Activated naive CD8-positive, alpha-beta T cell treated with anti-CD3 and anti-CD28 coated beads for 36 hours (primary cell): ENCODE data around the gene DRAM1. TPM values are rescaled to one million over a fixed set of nuclear protein-coding genes. Genes with fewer than 3 reads are reported as not detected.

Experiments
- DNase-seq: peaks from one replicate; pipeline ENCODE4 v3.0.0; 2021
- H3K27ac Mint-ChIP-seq: one replicate; pipeline ENCODE4 v1.8.0; 2022; ENCODE audit warnings: mild to moderate bottlenecking, moderate library complexity, mixed read lengths
- H3K27me3 Mint-ChIP-seq: one replicate; pipeline ENCODE4 v1.8.0; 2022; ENCODE audit warnings: mild to moderate bottlenecking, mixed read lengths
- H3K36me3 Mint-ChIP-seq: one replicate; pipeline ENCODE4 v1.8.0; 2021; ENCODE audit warnings: mild to moderate bottlenecking, mixed read lengths
- H3K4me1 Mint-ChIP-seq: one replicate; pipeline ENCODE4 v1.8.0; 2021; ENCODE audit warnings: mixed read lengths
- H3K4me3 Mint-ChIP-seq: one replicate; pipeline ENCODE4 v1.8.0; 2022; ENCODE audit warnings: mild to moderate bottlenecking, moderate library complexity, mixed read lengths
- H3K9me3 Mint-ChIP-seq: one replicate; pipeline ENCODE4 v1.8.0; 2022; ENCODE audit warnings: mixed read lengths
- total RNA-seq, 2 experiments: library from RNA; stranded (reverse); gene quantifications; one replicate each; pipeline ENCODE4 v1.2.3, GENCODE V29; 2021

DRAM1 gene
- 1 to 10 TPM; 5.2 to 6.7 TPM for total RNA-seq

GRCh38 chr12:101876861-101877805 lies at the start of gene DRAM1:
Gene DRAM1, plus strand, starts transcription at chr12:101877580. Its CDS starts 210 bp downstream, at chr12:101877790.
- peak; percentile 85 for DNase-seq
- Mint-ChIP-seq H3K36me3 (peaks cover 3% of the 10 kb centered on the region), H3K4me3 (peak within 1 kb of the TSS; percentile 91), H3K27me3 (peaks cover 3% of the 10 kb centered on the region), H3K27ac (peak within 1 kb of the TSS; percentile 76), H3K4me1 (peaks cover 16% of the 10 kb centered on the region), H3K9me3 (no peaks in the 10 kb centered on the region)

- peak overlapping the region; percentile 98 for H3K4me3 Mint-ChIP-seq
- peak overlapping the region; percentile 30 for H3K27ac Mint-ChIP-seq
- H3K36me3 Mint-ChIP-seq, result peaks cover 20% of the 10 kb centered on the region
- H3K9me3 Mint-ChIP-seq, result no peaks in the 10 kb centered on the region
- DNase-seq, result no peak
- H3K4me1 Mint-ChIP-seq, result peaks cover 50% of the 10 kb centered on the region
- H3K27me3 Mint-ChIP-seq, result no peaks in the 10 kb centered on the region
Observed at GRCh38 chr12:101828463-101829196, 48.8 kb upstream of the DRAM1 start.

- Mint-ChIP-seq H3K27me3 (no peaks in the 10 kb centered on the region), H3K4me3 (peak overlapping the region; percentile 98), H3K4me1 (peaks cover 39% of the 10 kb centered on the region), H3K36me3 (peaks cover 20% of the 10 kb centered on the region), H3K9me3 (no peaks in the 10 kb centered on the region), H3K27ac (peak overlapping the region; percentile 91)
- DNase-seq, result no peak
Observed at GRCh38 chr12:101829639-101830366, 47.6 kb upstream of the DRAM1 start.

GRCh38 chr12:101830367-101831325 lies 46.7 kb upstream of the DRAM1 start, which contains the start of gene GNPTAB:
Gene GNPTAB, minus strand, starts transcription at chr12:101830959. Its CDS starts 284 bp downstream, at chr12:101830675.
- Mint-ChIP-seq H3K9me3 (no peaks in the 10 kb centered on the region), H3K27ac (peak within 1 kb of the TSS; percentile 91)

GRCh38 chr12:101832030-101832429 lies 45.4 kb upstream of the DRAM1 start:
- no peak overlapping the region for H3K4me3 Mint-ChIP-seq
- no peak for DNase-seq
- H3K9me3 Mint-ChIP-seq, result no peaks in the 10 kb centered on the region
- peaks cover 21% of the 10 kb centered on the region for H3K4me1 Mint-ChIP-seq
- H3K27me3 Mint-ChIP-seq, result no peaks in the 10 kb centered on the region
- no peak overlapping the region for H3K27ac Mint-ChIP-seq
- peaks cover 18% of the 10 kb centered on the region for H3K36me3 Mint-ChIP-seq

More at GRCh38 chr12:101830367-101831325, 46.7 kb upstream of the DRAM1 start, which contains the start of gene GNPTAB:
- Mint-ChIP-seq H3K4me3 (peak within 1 kb of the TSS; percentile 98), H3K4me1 (peaks cover 31% of the 10 kb centered on the region), H3K36me3 (peaks cover 20% of the 10 kb centered on the region), H3K27me3 (no peaks in the 10 kb centered on the region)
- peak; percentile 94 for DNase-seq

GRCh38 chr12:101838628-101839323 lies 38.6 kb upstream of the DRAM1 start:
- Mint-ChIP-seq H3K27me3 (no peaks in the 10 kb centered on the region), H3K4me3 (no peak overlapping the region), H3K36me3 (no peaks in the 10 kb centered on the region), H3K4me1 (peaks cover 7% of the 10 kb centered on the region), H3K9me3 (no peaks in the 10 kb centered on the region), H3K27ac (peak overlapping the region; percentile 42)
- DNase-seq, result no peak

- DNase-seq, result peak; percentile 60
- no peaks in the 10 kb centered on the region for H3K27me3 Mint-ChIP-seq
- H3K9me3 Mint-ChIP-seq, result no peaks in the 10 kb centered on the region
- H3K4me3 Mint-ChIP-seq, result no peak overlapping the region
- no peaks in the 10 kb centered on the region for H3K36me3 Mint-ChIP-seq
- H3K27ac Mint-ChIP-seq, result no peak overlapping the region
- H3K4me1 Mint-ChIP-seq, result peaks cover 7% of the 10 kb centered on the region
Observed at GRCh38 chr12:101839324-101840283, 37.8 kb upstream of the DRAM1 start.

- Mint-ChIP-seq H3K27me3 (no peaks in the 10 kb centered on the region), H3K36me3 (no peaks in the 10 kb centered on the region), H3K9me3 (no peaks in the 10 kb centered on the region), H3K4me1 (peaks cover 7% of the 10 kb centered on the region), H3K27ac (no peak overlapping the region), H3K4me3 (no peak overlapping the region)
- DNase-seq, result no peak
Observed at GRCh38 chr12:101841069-101841468, 36.3 kb upstream of the DRAM1 start.

GRCh38 chr12:101845137-101845711 lies 32.2 kb upstream of the DRAM1 start:
- H3K27ac Mint-ChIP-seq, result no peak overlapping the region
- H3K4me3 Mint-ChIP-seq, result no peak overlapping the region
- no peaks in the 10 kb centered on the region for H3K9me3 Mint-ChIP-seq

GRCh38 chr12:101847325-101847724 lies 30.1 kb upstream of the DRAM1 start:
- no peak overlapping the region for H3K27ac Mint-ChIP-seq
- no peaks in the 10 kb centered on the region for H3K36me3 Mint-ChIP-seq
- no peaks in the 10 kb centered on the region for H3K9me3 Mint-ChIP-seq
- DNase-seq, result no peak
- H3K27me3 Mint-ChIP-seq, result no peaks in the 10 kb centered on the region
- peaks cover 9% of the 10 kb centered on the region for H3K4me1 Mint-ChIP-seq
- H3K4me3 Mint-ChIP-seq, result no peak overlapping the region

More at GRCh38 chr12:101845137-101845711, 32.2 kb upstream of the DRAM1 start:
- DNase-seq, result no peak
- Mint-ChIP-seq H3K36me3 (no peaks in the 10 kb centered on the region), H3K27me3 (no peaks in the 10 kb centered on the region), H3K4me1 (peaks cover 3% of the 10 kb centered on the region)

- H3K27me3 Mint-ChIP-seq, result no peaks in the 10 kb centered on the region
- H3K4me3 Mint-ChIP-seq, result no peak overlapping the region
- H3K9me3 Mint-ChIP-seq, result no peaks in the 10 kb centered on the region
- no peak overlapping the region for H3K27ac Mint-ChIP-seq
- peaks cover 12% of the 10 kb centered on the region for H3K4me1 Mint-ChIP-seq
- no peaks in the 10 kb centered on the region for H3K36me3 Mint-ChIP-seq
- DNase-seq, result no peak
Observed at GRCh38 chr12:101850199-101850598, 27.2 kb upstream of the DRAM1 start.

GRCh38 chr12:101852998-101853397 lies 24.4 kb upstream of the DRAM1 start:
- H3K27ac Mint-ChIP-seq, result no peak overlapping the region
- no peaks in the 10 kb centered on the region for H3K9me3 Mint-ChIP-seq
- H3K27me3 Mint-ChIP-seq, result no peaks in the 10 kb centered on the region
- DNase-seq, result no peak
- H3K4me3 Mint-ChIP-seq, result no peak overlapping the region
- peaks cover 15% of the 10 kb centered on the region for H3K4me1 Mint-ChIP-seq
- H3K36me3 Mint-ChIP-seq, result no peaks in the 10 kb centered on the region
